ENCODE data around the gene G0S2. TPM values are rescaled to one million over a fixed set of nuclear protein-coding genes. Genes with fewer than 3 reads are reported as not detected.

The G0S2 gene
- total and polyA plus RNA-seq, 2 of the 8 experiments (the other 6 are each of a cell fraction or from before 2014, with no cell fraction given): 1.0 to 1.7 TPM

DNA sequence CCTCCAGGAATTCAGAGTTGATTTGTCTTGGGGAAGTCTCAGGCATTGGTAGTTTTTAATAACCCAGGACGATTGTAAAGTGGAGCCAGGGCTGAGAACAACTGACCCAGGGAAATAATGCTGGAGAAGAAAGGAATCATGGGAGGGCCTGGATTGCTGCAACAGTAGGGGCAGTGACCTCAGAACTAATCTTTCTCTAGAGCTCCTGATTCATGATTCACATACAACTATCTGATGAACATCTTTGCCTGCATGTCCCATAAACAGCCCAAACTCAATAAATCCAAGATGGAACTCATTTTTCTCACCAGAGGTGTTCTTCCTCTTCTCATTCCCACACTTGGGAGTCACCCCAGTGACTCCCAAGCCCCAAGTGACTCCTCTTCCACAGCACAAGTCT lies 8.1 kb upstream of the G0S2 start (continued):
- TF ChIP-seq CHD1 (IDR thresholded peaks at IDR 0.05; ENCODE audit: low read depth, low read length) (no peak), TAF1 (IDR thresholded peaks at IDR 0.05; ENCODE audit: low read depth, low read length) (no peak)

All from H1 (cell line).